MM.1S (cell line): Measurements from ENCODE around the gene SLC18B1.

Experiments used
- EZH2 ChIP-seq: fragments of 300-600 bp; sonication (generic); optimal IDR thresholded peaks from 2 replicates; pipeline ENCODE3; 2017; ENCODE audit warnings: low read depth, mild to moderate bottlenecking, antibody characterized with exemption, low read length, mixed read lengths
- EZH2phosphoT487 ChIP-seq: fragments of 300-600 bp; sonication (generic); IDR thresholded peaks from 2 replicates; pipeline ENCODE4 v1.6.1; 2018; ENCODE audit warnings: antibody characterized with exemption, low read length
- TF ChIP-seq, protein P1 (sequence below): fragments of 300-600 bp; sonication (generic); IDR thresholded peaks from 2 replicates; pipeline ENCODE4 v1.5.1; 2016; ENCODE audit warnings: antibody characterized with exemption, low read length, mixed read lengths

DNA sequence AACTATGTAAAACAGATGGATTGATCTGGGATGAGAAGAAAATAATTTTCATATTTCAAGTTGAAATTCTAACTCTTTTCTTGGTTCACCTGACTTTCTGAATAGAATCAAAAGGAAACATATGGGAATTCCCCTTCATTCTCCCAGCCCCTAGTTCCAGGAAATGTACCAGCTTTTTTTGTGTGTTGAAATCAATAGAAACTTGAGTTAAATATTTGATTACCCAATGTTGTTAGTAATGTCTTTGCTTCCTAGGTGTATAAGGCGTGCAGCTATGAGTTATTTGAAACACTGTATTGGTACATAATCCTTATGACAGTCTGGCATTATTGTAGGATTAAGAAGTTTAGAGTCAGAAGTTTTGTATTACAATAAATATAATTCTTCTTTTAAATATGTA is 62.2 kb downstream of the SLC18B1 start:
- TF ChIP-seq, protein P1, sequence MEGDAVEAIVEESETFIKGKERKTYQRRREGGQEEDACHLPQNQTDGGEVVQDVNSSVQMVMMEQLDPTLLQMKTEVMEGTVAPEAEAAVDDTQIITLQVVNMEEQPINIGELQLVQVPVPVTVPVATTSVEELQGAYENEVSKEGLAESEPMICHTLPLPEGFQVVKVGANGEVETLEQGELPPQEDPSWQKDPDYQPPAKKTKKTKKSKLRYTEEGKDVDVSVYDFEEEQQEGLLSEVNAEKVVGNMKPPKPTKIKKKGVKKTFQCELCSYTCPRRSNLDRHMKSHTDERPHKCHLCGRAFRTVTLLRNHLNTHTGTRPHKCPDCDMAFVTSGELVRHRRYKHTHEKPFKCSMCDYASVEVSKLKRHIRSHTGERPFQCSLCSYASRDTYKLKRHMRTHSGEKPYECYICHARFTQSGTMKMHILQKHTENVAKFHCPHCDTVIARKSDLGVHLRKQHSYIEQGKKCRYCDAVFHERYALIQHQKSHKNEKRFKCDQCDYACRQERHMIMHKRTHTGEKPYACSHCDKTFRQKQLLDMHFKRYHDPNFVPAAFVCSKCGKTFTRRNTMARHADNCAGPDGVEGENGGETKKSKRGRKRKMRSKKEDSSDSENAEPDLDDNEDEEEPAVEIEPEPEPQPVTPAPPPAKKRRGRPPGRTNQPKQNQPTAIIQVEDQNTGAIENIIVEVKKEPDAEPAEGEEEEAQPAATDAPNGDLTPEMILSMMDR, result no peak
- TF ChIP-seq EZH2phosphoT487 (no peak), EZH2 (no peak)
